ENCODE results near the gene ANKRD10. TPM values are rescaled to one million over a fixed set of nuclear protein-coding genes. Genes with fewer than 3 reads are reported as not detected.

ANKRD10 gene
- total RNA-seq, 1 donor = 60.5 TPM

- no peak for TF ChIP-seq CTCF (IDR thresholded peaks at IDR 0.05; ENCODE audit: insufficient read depth, low read depth, low read length)
- H3K4me3 ChIP-seq (ENCODE audit: low read depth, low read length) = no peak overlapping the region
- DNase-seq (ENCODE audit: low read depth) = no peak
These were observed 7.6 kb downstream of the ANKRD10 start for GRCh38 chr13:110907301-110907700.

DNA sequence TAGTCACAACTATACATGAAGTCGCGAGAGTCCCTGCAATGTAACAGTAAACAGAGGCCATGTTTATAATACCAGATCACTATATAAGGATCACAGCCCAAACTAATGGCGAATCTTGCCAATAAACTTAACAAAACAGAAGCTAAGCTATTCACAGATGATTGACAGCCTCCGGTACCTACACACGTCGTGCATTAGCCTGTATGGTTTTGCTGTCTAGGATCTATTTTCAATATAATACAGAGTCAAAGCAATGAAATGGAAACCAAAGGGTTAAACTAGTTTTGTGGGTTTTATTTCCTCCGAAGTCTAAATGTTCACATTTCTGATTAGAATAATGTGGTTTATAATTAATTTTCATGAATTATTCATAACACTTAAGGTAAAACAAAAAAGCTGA is 10.1 kb downstream of the ANKRD10 start:
- no peak overlapping the region for H3K4me3 ChIP-seq (ENCODE audit: low read depth, low read length)
- no peak for DNase-seq (ENCODE audit: low read depth)
- TF ChIP-seq CTCF (IDR thresholded peaks at IDR 0.05; ENCODE audit: insufficient read depth, low read depth, low read length) = no peak

GRCh38 chr13:110902370-110902769 is 12.5 kb downstream of the ANKRD10 start:
- DNase-seq (ENCODE audit: low read depth) = no peak
- no peak overlapping the region for H3K4me3 ChIP-seq (ENCODE audit: low read depth, low read length)
- no peak for TF ChIP-seq CTCF (IDR thresholded peaks at IDR 0.05; ENCODE audit: insufficient read depth, low read depth, low read length)

DNA sequence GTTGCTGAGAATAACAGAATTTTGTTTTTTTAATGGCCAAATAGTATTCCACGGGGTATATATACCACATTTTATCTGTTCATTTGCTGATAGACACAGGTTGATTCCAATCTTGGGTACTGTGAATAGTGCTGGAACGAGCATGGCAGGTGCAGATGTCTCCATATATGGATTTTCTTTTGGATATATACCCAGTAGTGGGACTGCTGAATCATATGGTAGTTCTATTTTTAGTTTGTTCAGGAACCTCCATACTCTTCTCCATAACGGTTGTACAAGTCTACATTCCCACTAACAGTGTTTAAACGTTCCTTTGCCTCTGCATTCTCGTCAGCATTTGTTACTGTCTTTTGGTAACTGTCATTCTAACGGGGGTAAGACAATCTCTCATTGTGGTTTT is 17.3 kb downstream of the ANKRD10 start:
- TF ChIP-seq CTCF (IDR thresholded peaks at IDR 0.05; ENCODE audit: insufficient read depth, low read depth, low read length) = no peak
- H3K4me3 ChIP-seq (ENCODE audit: low read depth, low read length) = no peak overlapping the region
- no peak for DNase-seq (ENCODE audit: low read depth)

- no peak for TF ChIP-seq CTCF (IDR thresholded peaks at IDR 0.05; ENCODE audit: insufficient read depth, low read depth, low read length)
- DNase-seq (ENCODE audit: low read depth) = no peak
These were observed 17.9 kb downstream of the ANKRD10 start for GRCh38 chr13:110897014-110897413.

DNA sequence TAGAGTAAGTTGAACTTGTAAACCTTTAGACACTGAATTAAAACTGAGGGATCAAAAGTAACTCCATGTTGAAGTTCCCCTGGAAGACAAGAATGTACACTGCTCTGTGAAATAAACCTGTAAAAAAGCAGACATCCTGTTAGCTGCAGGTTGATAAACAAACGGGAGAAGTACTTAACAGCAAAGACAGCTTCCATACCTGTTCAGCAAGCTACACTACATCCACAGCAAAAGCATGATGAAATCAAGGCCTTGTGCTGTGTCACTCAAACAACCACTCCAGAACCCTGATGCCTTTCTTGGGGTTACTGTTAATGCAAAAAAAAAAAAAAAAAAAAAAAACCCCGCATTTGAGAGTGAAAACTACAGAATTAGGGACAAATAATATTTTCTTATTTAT is 20.8 kb downstream of the ANKRD10 start:
- no peak overlapping the region for H3K4me3 ChIP-seq (ENCODE audit: low read depth, low read length)
- DNase-seq (ENCODE audit: low read depth) = no peak

More at GRCh38 chr13:110897014-110897413, 17.9 kb downstream of the ANKRD10 start:
- H3K4me3 ChIP-seq (ENCODE audit: low read depth, low read length) = no peak overlapping the region

More for the DNA sequence above, 20.8 kb downstream of the ANKRD10 start:
- TF ChIP-seq CTCF (IDR thresholded peaks at IDR 0.05; ENCODE audit: insufficient read depth, low read depth, low read length) = no peak

All from fibroblast of villous mesenchyme (primary cell).